ENCODE measurements around the gene CPLX1.
"Not testable (repeated sequence)": the region's sequence is repeated elsewhere in the genome, so short reads cannot be mapped to it uniquely, and the experiment has no call there.

Gene CPLX1

DNA sequence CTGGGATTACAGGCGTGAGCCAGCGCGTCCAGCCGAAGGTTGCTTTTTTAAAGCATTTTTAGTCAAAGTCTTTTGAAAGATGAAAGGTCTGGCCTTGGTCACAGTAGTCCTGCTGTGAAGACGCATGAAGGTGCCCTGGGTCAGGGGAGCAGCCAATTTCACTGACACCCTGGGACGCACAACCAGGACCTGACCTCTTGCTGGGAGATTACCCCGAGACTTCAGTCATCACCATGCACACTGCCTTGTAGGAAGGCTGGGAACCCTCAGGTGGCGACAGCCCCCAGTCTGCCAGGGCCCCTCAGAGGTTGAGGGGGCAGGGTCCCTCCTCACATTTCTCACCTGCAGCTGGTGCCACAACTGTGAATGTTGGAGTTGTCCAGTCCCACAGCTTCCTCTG is 53.2 kb downstream of the CPLX1 start:
- no peak for DNase-seq

DNA sequence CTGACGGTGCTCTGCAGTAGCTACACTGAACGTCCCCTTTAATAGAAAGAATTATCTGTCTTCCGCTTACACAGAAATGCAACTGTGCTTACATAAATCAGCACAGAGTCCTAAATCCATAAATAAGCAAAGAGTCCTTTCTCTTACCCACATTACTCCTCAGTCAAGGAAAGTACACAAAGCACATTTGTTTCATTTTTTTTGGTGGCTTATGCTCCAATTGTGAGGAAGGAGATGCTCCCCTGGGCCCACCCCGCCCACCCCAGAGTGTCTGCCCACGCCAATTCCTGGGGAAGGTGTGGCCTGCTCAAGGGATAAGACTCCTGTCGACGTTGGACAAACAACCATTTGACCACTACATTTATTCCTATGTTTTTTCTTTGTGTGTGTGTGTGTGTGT is 53.8 kb downstream of the CPLX1 start:
- no peak for DNase-seq

DNA sequence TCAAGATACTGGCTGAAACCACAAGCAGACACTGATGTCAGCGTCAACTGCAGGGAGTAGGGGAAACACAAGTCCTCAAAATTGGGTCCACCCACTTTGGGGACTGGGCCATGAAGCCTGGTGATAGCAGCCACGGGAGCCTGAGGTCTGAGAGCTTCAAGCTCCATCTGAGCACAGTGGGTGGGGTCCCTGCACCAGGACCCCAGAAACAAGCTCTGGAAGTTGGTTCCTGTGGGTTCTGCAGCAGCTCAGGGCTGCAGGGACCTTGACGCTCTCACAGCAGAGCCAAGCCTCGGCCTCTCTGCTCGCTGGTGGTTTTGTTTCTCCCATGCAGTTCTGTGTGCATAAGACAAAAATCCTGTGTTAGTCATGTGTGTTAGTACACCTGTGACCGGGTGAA is 54.5 kb downstream of the CPLX1 start:
- DNase-seq: no peak

DNA sequence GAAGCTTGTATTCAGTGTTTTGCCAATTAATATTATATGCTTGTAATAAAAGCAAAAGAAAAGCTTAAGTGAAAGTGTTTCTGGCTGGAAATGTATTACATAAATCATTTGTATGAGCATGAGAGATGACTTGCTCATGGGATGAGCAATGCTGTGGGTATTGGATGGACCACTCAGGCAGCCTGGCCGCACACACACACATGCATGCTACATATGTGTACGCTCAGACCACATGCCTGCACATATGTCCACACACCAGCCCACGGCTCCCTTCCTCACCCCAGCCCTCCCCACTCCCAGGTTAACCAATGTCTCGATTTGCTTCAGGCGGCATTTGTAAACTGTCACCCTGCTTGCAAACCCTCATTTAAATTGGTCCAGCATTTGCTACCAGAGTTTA is 55.9 kb downstream of the CPLX1 start:
- DNase-seq: no peak

DNA sequence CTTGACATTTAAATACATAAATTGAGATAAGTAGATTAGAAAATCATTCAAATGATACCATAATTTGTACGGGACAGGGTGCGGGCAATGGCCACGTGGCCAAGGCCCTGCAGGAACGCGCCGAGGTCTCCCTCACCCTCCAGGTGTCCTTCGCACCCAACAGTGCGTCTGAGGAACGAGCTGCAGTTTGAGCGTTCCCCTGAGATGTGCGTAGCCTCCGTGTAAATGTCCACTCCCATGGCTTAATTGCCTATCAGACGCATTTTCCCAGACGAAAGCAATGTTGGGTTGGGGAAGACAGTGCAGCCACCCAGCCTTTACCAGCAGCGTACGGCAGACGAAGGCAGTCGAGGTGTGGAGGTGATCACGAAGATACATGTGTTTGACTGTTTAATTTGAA is 56.4 kb downstream of the CPLX1 start:
- DNase-seq: no peak

DNA sequence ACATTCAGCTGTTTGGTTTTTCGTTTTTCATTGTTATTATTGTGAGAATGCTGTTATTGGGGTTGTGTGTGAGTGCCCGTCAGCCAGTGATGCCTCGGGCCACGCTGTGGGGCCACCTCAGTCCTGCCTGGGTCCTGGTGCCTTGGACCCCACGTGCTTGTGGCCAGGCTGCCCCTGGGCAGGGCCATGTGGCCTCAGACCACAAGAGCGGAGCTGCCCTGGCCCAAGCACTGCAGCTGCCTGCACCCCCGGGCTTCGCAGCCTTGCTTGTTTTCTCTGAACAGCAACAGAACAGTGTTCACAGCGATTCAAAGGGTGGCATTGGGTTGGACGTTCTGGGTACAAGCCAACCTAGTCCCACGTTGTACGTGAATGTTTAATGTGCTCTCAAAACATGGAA is 56.9 kb downstream of the CPLX1 start:
- DNase-seq: no peak

DNA sequence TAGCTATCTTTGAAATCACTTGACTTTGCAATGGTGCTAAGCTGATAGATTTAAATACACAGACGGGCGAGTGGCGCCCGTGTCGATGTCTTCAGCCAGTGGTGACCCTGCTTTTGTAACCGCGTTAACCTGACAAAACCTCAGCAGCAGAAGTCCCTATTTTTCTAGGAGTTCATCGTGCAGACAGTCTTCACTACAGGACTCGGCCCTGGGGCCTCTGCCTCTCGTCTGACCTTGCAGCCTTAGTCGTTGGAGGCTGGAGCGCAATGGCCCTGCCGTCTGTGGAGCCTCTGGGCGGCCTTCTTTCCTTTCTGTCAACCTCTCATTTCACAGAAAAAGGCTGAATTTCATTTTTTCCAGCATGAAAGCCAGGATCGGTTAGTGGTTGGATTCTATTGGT is 57.9 kb downstream of the CPLX1 start:
- no peak for DNase-seq

DNA sequence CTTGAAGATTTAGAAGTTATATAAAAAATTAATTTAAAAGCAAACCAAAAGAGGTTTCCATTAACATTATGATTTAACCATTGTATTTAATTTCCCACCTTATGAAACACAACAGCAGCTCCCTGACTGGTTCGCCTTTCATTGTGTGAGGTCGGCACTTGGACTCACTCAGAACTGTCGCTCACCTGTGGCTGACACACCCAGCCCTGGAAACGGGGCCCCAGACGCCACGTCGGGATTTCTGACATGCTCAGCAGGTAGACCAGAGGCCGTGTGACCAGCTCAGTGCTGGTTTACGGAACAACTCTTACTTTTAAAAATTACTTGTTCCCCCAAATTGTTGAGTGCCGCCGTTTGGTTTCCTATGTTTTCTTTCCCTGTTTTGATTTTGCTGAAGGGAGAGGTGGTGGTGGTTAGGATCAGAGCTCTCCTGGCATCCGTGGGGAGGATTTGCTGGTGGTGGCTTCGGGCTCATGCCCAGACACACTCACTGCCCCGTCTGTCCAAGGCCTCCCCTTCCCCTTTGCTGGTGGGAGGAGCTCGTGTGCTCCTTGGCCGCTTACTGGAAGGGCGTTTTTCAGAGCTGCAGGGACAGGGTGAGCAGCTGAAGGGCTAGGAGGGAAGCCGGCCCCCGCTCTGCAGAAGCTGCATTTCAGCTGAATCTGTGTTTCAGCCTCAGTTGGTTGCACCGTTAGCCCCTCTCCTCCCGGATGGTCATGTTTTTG is 59.2 kb downstream of the CPLX1 start:
- DNase-seq: no peak

DNA sequence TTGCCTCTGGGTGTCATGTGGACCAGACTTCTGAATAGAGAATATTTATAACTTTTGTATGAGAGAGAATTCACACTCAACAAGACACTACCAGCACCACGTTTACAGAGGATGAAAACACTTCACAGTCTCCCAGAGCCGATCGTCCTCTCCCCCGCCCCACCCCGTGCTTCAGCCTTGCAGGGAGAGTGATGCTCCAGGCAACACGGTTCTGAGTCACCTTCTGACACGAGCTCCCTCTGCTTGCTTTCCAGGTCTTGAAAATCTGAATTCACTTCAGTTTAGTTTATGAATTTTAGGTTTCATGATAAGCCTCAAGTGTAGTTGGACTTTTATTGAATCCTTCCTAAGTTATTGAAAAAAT is 59.8 kb downstream of the CPLX1 start:
- DNase-seq: no peak

DNA sequence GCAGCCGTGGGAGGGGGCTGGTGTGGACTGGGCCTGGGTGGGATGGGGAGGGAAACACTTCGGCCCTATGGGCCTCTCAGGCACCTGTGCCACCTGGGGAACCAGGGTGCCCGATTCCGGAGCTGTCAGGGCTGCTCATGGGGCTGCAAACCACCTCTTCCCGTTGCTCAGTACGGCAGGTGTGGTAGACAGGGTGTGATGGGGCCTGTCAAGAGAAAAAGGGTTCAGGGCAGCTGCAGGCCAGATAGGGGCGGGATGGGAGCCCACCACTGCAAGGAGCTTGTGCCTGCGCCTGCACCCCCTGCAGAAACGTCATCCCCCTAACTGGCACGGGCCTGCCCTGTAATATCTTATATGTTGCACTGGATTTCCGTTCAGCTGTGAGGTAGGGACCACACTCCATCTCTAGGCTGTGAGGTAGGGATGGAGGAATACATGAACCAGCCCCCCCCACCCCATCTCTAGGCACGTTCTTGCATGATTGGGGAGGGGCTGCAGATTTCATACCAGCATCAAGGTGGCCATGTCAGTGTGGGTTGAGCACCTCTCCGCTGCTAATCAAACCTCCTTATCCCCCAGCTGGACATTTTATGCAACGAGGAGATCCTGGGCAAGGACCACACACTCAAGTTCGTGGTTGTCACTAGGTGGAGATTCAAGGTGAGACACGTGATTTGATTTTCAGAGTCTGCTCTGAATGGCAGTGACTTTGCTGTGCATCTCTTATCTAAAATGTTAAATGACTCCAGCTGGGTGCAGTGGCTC is 61.3 kb downstream of the CPLX1 start:
- DNase-seq: no peak

DNA sequence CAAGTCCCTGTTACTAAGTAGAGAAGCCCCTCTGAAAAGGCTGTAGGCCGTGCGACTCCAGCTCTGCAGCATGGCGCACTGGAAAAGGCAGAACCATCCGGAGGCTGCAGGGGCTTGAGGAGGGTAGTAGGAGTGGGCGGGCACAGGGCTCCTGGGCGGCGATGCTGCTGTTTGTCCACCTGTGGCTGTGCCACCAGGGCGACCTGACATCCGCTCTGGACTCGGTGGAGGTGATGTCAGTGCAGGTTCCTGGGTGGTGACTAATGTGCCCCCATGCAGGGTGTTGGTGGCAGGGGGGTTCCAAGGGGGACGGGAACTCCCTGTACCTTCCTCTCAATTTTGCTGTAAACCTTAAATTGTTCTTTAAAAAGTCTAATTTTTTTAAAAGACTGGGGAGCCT is 62.0 kb downstream of the CPLX1 start:
- DNase-seq: no peak

DNA sequence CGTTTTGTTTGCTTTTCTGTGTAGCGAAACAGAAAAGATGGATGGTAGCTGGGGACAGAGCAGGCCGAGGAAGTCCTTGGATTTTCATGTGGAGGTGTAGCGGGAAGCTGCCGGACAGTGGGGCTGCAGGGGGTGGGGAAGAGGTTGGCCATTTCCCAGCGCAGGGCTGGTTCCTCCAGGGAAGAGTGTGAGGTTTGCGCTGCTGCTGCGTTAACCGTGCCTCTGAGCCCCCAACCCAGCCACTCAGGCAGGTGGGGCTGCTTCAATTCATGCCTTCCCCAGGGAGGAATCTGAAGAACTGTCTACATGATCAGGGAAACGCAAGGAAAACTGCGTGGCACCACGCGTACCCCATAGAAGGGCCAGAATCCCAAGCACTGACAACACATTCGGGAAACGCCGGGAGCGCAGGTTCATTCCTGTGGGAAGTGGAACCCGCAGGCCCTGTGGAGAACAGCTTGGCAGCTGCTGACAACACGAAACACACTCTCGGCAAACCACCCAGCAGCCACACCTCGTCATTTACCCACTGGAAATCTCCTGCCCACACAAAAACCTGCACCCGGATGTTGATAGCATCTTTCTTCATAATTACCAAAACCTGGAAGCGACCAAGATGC is 62.6 kb downstream of the CPLX1 start:
- DNase-seq: no peak

DNA sequence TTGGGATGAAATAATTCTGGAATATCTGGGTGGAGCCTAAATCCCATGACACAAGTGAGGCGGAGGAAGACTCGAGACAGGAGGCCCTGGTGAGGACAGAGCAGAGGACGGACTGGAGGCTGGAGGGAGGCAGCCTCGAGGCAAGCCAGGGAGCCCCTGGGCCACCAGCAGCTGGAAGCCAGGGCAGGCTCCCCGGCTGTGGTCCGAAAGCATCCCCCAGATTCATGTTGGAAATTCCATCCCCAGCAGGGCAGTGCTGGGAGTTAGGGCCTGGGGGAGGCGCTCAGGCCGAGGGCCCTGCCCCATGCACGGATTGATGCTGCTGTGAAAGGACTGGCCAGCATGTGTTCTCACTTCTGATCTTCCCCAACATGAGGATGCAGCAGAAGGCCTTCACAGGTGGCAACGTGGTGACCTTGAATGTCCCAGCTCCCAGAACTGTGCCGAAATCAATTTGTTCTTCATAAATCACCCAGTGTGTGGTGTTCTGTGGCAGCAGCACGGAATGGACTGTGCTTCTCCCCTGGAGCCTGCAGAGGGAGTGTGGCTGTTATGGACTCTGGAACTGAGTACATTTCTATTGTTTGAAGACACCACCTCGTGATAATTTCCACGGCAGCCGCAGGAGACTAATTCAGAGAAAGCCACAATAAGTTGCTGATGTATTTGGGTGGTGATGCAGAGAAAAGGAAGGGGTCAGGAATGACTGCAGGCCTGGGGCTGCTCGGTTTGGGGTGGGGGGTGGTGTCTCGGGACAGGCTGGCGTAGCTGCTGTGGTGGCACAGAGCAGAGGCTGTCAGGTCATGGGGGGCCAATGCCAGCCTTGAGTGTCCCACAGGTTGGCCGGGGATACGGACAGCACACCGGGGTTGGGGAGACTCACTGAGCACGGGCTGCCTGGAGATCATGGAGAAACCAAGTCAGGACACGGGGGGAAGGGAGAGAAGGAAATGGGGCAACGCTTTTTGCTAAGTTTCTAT is 63.4 kb downstream of the CPLX1 start:
- no peak for DNase-seq

DNA sequence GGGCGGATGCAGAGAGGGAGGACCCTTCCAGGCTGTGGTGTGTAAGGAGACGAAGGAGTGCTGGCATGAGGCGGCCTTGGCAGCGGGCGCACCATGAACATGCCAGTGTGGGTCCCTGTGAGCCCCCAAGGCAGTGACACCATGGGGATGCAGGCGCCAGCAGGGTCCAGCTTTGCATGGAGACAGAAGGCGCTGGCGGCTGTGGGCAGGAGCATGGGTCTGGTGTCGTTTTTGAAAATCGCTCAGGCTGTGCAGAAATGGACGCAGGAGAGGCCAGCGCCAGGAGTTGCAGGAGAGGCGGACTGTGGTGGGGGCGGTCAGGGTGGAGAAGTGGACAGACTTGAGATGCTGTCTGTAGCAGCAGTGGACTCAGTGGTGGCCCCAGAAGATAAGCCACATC is 64.2 kb downstream of the CPLX1 start:
- DNase-seq: no peak

DNA sequence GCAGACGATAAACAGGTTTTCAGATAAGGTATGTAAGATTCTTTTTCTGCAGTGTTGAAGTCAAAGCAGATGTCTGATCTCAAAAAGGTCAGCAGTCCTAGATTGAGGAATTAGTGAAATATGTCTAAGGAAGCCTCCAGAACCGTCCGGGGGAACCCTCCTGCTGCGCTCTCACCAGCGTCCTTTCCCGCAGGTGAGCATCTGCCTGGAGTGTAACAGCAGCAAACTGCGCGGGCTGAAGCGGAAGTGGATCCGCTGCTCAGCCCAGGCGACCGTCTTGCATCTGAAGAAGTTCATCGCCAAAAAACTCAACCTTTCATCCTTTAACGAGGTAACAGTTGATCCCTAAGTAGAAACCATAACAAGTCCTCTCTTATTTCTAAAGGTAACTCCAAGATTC is 64.8 kb downstream of the CPLX1 start:
- DNase-seq: no peak

DNA sequence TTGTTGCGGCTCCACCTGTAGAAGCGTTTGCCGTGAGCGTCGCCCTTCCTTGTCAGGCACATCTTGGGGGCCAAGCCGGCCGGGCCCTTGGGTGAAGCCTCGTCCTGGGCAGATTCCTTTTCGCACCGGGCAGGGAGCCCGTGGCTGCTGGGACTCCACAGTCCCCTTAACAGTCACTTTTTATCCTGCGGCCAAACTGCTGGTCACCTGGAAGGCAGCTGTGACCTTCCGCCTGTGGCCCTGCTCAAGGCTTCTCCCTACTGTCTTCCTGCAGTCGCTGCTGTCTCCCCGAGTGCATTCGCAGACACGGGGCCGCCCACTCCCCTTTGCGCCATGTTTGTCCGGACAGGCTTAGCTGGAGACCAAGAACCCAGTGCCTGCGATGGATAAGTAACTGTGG is 65.3 kb downstream of the CPLX1 start:
- no peak for DNase-seq

DNA sequence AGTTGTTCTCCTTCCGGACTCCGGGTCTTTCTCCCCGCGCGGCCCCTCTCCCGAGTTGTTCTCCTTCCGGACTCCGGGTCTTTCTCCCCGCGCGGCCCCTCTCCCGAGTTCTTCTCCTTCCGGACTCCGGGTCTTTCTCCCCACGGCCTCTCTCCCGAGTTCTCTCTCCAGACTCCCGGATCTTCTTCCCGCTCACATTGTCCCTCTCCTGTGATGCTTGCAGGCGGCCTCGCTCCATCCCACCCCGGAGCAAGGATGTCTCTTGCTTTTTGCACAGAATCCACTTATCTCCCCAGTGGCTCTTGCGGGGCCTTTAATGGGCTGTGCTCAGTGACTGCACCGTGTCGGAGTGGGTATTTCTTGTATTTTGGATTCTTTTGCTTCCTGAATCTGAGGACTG is 66.1 kb downstream of the CPLX1 start:
- DNase-seq: not testable (repeated sequence)

DNA sequence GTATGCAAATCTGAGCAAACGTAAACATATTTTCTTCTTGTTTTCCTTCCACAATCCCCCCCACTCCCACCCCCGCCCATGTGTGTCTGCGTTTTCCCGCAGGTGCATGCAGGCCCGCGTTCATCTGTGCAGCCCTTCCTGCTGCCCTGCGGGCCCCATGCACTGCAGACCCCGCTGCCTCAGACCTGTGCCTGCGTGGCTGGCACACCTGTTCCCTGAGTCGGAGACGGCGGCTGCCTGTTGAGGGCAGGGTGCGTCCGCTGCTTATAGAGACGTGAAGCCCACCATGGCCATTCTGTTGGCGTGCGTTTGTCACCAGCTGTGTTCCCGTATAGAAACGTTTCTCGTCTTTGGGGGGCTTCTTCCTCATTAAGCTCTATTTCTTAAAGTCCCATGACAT is 68.8 kb downstream of the CPLX1 start:
- DNase-seq: no peak

DNA sequence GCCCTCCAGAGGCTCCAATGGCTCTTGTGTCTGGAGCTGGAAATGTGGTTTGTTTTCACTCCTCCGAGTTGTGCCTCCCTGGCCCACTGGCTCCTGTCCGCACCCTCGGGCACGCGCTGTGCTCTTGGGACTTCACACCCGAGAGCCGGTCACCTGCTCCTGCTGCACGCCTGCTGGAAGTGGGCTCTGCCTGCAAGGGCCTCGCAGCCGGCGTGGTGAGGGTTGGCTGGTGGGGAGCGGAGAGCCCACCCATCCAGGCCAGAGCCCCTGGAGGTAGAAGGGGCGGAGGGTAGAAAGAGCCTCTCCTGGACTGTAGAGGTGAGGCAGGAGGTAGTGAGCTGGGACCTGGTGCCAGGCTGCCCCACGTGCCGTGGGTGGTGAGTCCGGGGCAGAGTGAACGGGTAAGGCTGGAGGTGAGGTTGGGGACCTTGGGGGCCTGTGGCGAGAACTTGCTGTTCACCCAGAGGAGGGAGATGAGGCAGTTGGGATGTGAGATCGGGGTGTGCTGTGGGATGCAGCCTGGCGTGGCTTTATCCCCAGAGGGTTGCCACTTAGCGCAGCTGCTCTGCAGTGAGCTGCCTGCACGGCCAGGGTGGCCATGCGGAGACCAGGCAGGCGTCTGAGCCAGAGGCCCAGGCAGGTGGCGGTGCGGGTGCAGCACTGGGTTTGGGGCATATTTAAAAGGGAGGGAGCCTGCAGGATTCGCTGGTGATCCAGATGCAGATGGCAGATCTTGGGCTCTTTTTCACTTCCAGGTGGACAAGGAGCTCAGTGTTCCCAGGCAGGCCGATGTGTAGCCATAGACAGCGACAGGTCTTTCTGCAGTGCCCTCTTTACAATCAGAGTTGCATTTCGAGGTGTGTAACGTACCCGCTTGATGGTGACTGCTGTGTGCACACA is 71.5 kb downstream of the CPLX1 start:
- DNase-seq: no peak

DNA sequence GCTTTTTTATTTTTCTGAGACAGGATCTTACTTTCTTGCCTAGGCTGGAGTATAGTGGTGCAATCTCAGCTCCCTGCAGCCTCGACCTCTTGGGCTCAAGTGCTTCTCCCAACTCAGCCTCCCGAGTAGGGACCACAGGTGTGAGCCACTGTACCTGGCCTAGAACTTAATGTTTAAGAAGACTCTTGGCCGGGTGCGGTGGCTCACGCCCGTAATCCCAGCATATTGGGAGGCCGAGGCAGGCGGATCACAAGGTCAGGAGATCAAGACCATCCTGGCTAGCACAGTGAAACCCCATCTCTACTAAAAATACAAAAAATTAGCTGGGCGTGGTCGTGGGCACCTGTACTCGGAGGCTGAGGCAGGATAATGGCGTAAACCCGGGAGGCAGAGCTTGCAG is 72.7 kb downstream of the CPLX1 start:
- DNase-seq: not testable (repeated sequence)

DNA sequence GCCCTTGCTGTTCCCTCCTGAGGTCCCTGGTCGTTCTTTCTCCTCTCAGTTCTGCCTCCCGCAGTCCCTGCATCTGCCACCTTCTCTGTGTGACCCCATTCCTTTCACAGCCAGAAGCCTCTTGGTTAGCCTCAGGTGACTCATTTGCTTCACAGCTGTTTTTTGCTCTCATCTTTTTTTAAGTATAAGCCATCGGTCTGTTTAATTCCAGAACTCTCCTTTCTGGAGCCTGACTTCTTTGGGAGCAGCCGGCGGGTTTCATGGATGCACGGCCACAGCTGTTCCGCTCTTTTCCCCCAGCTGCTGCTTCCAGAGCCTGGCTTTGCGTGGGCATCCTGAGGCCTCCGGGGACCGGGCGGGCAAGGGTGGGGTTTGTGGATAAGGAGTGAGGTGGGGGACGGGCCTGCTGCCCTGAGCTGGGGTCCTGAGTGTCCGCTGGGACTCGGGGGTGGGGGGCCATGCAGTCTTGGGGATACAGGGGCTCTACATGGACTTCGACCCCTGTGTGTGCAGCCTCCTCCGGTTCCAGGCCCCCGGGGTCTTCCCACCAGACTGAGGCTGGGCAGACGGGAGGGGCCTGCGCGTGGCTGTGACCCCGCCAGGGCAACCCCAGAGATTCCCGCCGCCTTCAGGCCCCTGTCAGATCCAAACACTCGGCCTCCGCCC is 73.6 kb downstream of the CPLX1 start:
- DNase-seq: no peak

DNA sequence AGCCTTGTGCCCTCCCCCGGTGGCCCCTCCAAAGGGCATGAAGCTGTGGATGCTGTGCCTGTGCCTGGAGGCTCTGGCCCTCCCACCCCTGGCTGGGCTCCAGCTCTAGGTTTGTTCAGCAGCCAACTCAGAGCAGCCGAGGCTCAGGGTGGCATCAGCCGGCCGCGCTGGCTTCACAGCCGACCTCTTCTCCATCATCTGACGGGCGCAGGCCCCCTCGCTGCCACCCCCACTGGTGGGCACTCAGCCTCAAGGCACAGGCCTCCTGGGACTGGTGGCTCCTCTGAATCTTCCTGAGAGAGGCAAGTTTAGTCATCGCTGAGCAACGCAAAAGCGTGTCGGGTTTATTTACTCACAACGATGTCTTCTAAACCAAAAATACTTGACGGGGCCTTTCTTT is 74.3 kb downstream of the CPLX1 start:
- DNase-seq: no peak

All from NCI-H2029 (cell line).